Stimulated activated CD4-positive, alpha-beta T cell treated with anti-CD3 and anti-CD28 coated beads, Interleukin-4, amount 100 ng/mL, for 24 hours (primary cell): ENCODE results near the gene TTC23L.

Experiments used
- DNase-seq: peaks from one replicate; pipeline ENCODE4 v3.0.0-alpha.2; 2020

Gene TTC23L

DNA sequence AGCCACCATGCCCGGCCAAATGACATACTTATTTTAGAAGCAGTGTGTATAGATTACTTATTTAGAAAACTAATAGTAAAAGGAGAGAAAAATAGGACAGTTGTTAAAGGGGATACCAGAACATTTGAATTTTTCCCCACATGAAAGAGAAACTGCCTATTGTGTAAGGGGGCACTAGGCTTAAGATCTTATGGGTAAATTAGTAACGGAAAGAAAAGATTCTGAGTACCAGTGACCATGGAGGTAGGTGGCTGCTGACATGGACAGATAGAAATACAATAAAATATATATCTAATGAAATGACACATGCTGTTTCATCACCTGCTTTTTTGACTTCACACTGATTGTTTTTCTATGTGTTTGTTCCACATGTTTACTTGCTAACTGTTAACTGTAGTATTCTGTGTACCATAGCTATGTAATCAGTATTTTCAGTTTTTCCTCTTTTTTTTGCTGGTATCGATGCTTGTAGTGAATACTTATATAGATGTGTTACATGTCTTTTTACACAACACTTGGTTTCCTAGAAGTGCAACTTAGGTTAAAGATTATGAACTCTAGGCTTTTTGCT lies 87.4 kb downstream of the TTC23L start:
- DNase-seq: no peak

GRCh38 chr5:34927785-34928184 lies 88.8 kb downstream of the TTC23L start:
- DNase-seq: no peak

- no peak for DNase-seq
These were observed 89.3 kb downstream of the TTC23L start for GRCh38 chr5:34928267-34928666.

DNA sequence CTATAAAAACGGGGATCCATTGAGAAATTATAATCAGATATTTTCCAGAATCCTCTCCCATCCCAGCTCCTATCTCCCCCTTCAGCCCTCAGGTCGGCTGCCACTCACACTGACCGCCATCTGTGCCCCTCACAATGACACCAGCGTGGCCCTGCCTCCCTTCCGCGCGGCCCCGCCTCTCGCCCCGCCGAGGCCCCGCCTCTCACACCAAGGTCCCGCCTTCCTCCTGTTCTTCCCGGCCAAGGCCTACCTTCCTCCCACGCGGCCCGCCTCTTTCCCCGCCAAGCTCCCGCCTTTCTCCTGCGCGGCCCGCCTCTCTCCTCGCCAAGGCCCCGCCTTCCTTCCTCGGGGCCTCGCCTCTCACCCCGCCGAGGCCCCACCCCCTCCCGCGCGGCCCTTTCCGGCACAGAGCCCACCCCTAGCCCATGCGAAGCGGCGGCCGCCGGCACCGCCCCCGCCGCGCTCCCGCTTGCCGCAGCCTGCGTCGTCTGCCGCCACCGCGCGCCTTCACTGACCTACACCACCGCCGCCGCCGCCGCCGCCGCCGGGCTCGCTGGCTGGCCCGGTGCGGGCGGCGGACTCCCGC lies 90.3 kb downstream of the TTC23L start, which contains the start of gene DNAJC21:
Gene DNAJC21 (plus strand): TSS at position 426 of the 586 bp plus-strand sequence. CDS start 261 bp downstream, outside the sequence.
- DNase-seq: peak; percentile 98

- DNase-seq: peak; percentile 83
These were observed 90.9 kb downstream of the TTC23L start for GRCh38 chr5:34929720-34930461.

DNA sequence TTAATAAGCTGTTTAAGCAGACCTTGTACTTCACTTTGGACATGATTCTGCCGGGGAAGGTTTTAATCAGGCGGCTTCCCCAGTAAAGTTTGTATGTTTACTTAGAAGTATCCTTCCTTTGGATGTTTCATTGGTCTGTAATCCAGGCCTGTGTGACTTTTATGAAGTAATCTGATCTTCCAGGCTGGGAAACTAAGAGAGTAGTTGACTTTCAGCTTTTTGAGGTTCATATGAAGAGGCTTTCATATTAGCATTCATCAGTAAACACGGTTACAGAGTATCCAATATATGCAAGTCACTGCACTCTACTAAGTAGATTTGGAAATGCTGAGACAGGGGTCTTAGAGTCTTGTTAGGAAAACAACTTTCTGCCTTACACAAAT lies 91.5 kb downstream of the TTC23L start:
- DNase-seq: no peak

- DNase-seq: no peak
These were observed 91.9 kb downstream of the TTC23L start for GRCh38 chr5:34930870-34931269.

- no peak for DNase-seq
These were observed 94.0 kb downstream of the TTC23L start for GRCh38 chr5:34932947-34933346.

- no peak for DNase-seq
These were observed 103.0 kb downstream of the TTC23L start for GRCh38 chr5:34941936-34942335.

DNA sequence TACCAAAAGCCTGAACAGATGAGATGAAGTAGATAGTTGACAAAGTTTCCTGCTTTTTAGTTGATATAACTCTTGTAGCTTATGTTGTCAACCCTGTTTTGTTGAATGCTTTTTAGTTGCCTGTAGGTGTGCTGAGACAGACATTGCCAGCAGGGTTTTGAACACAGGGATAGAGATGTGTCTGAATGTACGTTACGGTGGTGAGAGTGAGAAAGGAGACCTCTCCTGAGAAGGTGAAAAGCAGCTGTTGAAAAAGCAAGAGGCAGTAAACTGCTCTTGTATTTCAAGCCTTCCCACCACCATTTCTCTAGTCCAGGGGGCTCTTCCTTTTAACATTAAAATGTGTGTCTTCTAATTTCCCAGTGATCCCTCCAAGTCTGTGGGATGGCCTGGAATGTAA lies 105.1 kb downstream of the TTC23L start:
- no peak for DNase-seq

DNA sequence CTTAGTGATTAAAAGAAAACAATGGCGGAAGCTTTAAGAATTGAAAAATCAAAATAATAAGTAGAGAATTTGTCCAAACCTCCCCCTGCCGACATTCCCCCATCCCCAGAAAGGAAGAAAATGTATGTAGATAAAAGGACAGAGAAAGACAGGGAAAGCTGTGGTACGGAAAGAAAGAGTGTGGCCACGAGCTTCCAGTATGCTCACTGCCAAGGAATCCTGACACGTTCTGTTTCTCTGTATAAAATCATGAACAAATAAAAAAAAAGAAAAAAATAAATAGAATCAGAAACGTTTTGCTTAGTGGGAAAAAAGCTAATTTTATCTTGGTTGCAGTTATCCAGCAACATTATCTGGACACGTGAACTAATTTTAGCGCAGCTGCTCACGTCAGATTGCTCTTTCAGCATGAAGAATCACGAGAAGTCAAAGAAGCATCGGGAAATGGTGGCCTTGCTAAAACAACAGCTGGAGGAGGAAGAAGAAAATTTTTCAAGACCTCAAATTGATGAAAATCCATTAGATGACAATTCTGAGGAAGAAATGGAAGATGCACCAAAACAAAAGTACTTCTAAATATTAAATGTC lies 105.6 kb downstream of the TTC23L start:
- DNase-seq: no peak
